ENCODE data around the gene EXOC7.
A peak's percentile ranks its signal among the peaks of the same experiment; 100 is the strongest.
"Not testable (repeated sequence)": the region's sequence is repeated elsewhere in the genome, so short reads cannot be mapped to it uniquely, and the experiment has no call there.

Gene EXOC7

GRCh38 chr17:76079956-76080767 lies 23.4 kb downstream of the EXOC7 start:
- Mint-ChIP-seq H3K4me3 (no peak overlapping the region), H3K36me3 (ENCODE audit: low read depth) (peaks cover 30% of the 10 kb centered on the region), H3K9me3 (no peaks in the 10 kb centered on the region), H3K27me3 (peaks cover 66% of the 10 kb centered on the region), H3K4me1 (ENCODE audit: low read depth) (peaks cover 34% of the 10 kb centered on the region), H3K27ac (no peak overlapping the region)
- intact Hi-C loops (cut with micrococcal nuclease): no loop called here

GRCh38 chr17:76079535-76079955 lies 24.0 kb downstream of the EXOC7 start:
- no peaks in the 10 kb centered on the region for H3K9me3 Mint-ChIP-seq
- no peak overlapping the region for H3K27ac Mint-ChIP-seq

GRCh38 chr17:76078860-76079534 lies 24.6 kb downstream of the EXOC7 start, which contains the start of gene ZACN:
Gene ZACN, plus strand, starts transcription at chr17:76079182. Its CDS starts 83 bp downstream, at chr17:76079265.
- Mint-ChIP-seq H3K36me3 (ENCODE audit: low read depth) (peaks cover 19% of the 10 kb centered on the region), H3K4me3 (no peak within 1 kb of the TSS), H3K27me3 (peaks cover 78% of the 10 kb centered on the region), H3K9me3 (no peaks in the 10 kb centered on the region), H3K4me1 (ENCODE audit: low read depth) (peaks cover 43% of the 10 kb centered on the region), H3K27ac (no peak within 1 kb of the TSS)
- intact Hi-C loops (cut with micrococcal nuclease): no loop called here

More at GRCh38 chr17:76079535-76079955, 24.0 kb downstream of the EXOC7 start:
- Mint-ChIP-seq H3K27me3 (peaks cover 72% of the 10 kb centered on the region), H3K36me3 (ENCODE audit: low read depth) (peaks cover 24% of the 10 kb centered on the region), H3K4me3 (no peak overlapping the region), H3K4me1 (ENCODE audit: low read depth) (peaks cover 40% of the 10 kb centered on the region)
- intact Hi-C loops (cut with micrococcal nuclease): no loop called here

GRCh38 chr17:76078370-76078769 lies 25.2 kb downstream of the EXOC7 start:
- H3K27ac Mint-ChIP-seq; H3K4me3 Mint-ChIP-seq; intact Hi-C loops (cut with micrococcal nuclease); H3K9me3 Mint-ChIP-seq: not testable (repeated sequence)
- peaks cover 13% of the 10 kb centered on the region for H3K36me3 Mint-ChIP-seq (ENCODE audit: low read depth)
- H3K27me3 Mint-ChIP-seq: peaks cover 84% of the 10 kb centered on the region
- H3K4me1 Mint-ChIP-seq (ENCODE audit: low read depth): peaks cover 43% of the 10 kb centered on the region

- Mint-ChIP-seq H3K36me3 (ENCODE audit: low read depth) (peaks cover 6% of the 10 kb centered on the region), H3K4me3 (no peak overlapping the region), H3K9me3 (no peaks in the 10 kb centered on the region), H3K27ac (no peak overlapping the region), H3K27me3 (peaks cover 85% of the 10 kb centered on the region), H3K4me1 (ENCODE audit: low read depth) (peaks cover 43% of the 10 kb centered on the region)
- intact Hi-C loops (cut with micrococcal nuclease): no loop called here
Measured at GRCh38 chr17:76077584-76078110, 25.9 kb downstream of the EXOC7 start.

- intact Hi-C loops (cut with micrococcal nuclease): no loop called here
- no peaks in the 10 kb centered on the region for H3K9me3 Mint-ChIP-seq
- peak overlapping the region; percentile 57 for H3K4me3 Mint-ChIP-seq
- peaks cover 85% of the 10 kb centered on the region for H3K27me3 Mint-ChIP-seq
- peaks cover 7% of the 10 kb centered on the region for H3K36me3 Mint-ChIP-seq (ENCODE audit: low read depth)
- H3K4me1 Mint-ChIP-seq (ENCODE audit: low read depth): peaks cover 43% of the 10 kb centered on the region
- H3K27ac Mint-ChIP-seq: no peak overlapping the region
Measured at GRCh38 chr17:76076765-76077583, 26.6 kb downstream of the EXOC7 start.

GRCh38 chr17:76076146-76076764 lies 27.3 kb downstream of the EXOC7 start:
- H3K27me3 Mint-ChIP-seq: peaks cover 79% of the 10 kb centered on the region
- H3K27ac Mint-ChIP-seq: no peak overlapping the region
- intact Hi-C loops (cut with micrococcal nuclease): no loop called here
- no peak overlapping the region for H3K4me3 Mint-ChIP-seq
- peaks cover 43% of the 10 kb centered on the region for H3K4me1 Mint-ChIP-seq (ENCODE audit: low read depth)
- H3K36me3 Mint-ChIP-seq (ENCODE audit: low read depth): peaks cover 11% of the 10 kb centered on the region
- H3K9me3 Mint-ChIP-seq: no peaks in the 10 kb centered on the region

GRCh38 chr17:76075364-76076145 lies 28.0 kb downstream of the EXOC7 start:
- H3K27ac Mint-ChIP-seq: no peak overlapping the region
- peaks cover 11% of the 10 kb centered on the region for H3K36me3 Mint-ChIP-seq (ENCODE audit: low read depth)
- peaks cover 73% of the 10 kb centered on the region for H3K27me3 Mint-ChIP-seq
- intact Hi-C loops (cut with micrococcal nuclease): no loop called here
- H3K9me3 Mint-ChIP-seq: no peaks in the 10 kb centered on the region
- H3K4me1 Mint-ChIP-seq (ENCODE audit: low read depth): peaks cover 48% of the 10 kb centered on the region
- peak overlapping the region; percentile 65 for H3K4me3 Mint-ChIP-seq

GRCh38 chr17:76074390-76075363 lies 28.9 kb downstream of the EXOC7 start, which contains the start of gene GALR2:
Gene GALR2, plus strand, starts transcription at chr17:76074781. Its CDS starts 103 bp downstream, at chr17:76074884.
- intact Hi-C loops (cut with micrococcal nuclease): no loop called here
- H3K27me3 Mint-ChIP-seq: peaks cover 64% of the 10 kb centered on the region
- H3K27ac Mint-ChIP-seq: no peak within 1 kb of the TSS
- no peaks in the 10 kb centered on the region for H3K9me3 Mint-ChIP-seq
- H3K4me3 Mint-ChIP-seq: peak within 1 kb of the TSS; percentile 65
- peaks cover 17% of the 10 kb centered on the region for H3K36me3 Mint-ChIP-seq (ENCODE audit: low read depth)
- peaks cover 55% of the 10 kb centered on the region for H3K4me1 Mint-ChIP-seq (ENCODE audit: low read depth)

GRCh38 chr17:76072148-76072858 lies 31.3 kb downstream of the EXOC7 start, which contains the start of gene SRP68:
Gene SRP68, minus strand, starts transcription at chr17:76072517. Its CDS starts 26 bp downstream, at chr17:76072491.
- H3K4me1 Mint-ChIP-seq (ENCODE audit: low read depth): peaks cover 42% of the 10 kb centered on the region
- intact Hi-C loops (cut with micrococcal nuclease): no loop called here
- no peaks in the 10 kb centered on the region for H3K9me3 Mint-ChIP-seq
- peaks cover 40% of the 10 kb centered on the region for H3K27me3 Mint-ChIP-seq
- H3K36me3 Mint-ChIP-seq (ENCODE audit: low read depth): peaks cover 34% of the 10 kb centered on the region
- H3K4me3 Mint-ChIP-seq: peak within 1 kb of the TSS; percentile 92
- peak within 1 kb of the TSS; percentile 88 for H3K27ac Mint-ChIP-seq

- peaks cover 33% of the 10 kb centered on the region for H3K27me3 Mint-ChIP-seq
- peak overlapping the region; percentile 88 for H3K27ac Mint-ChIP-seq
- intact Hi-C loops (cut with micrococcal nuclease): no loop called here
- H3K36me3 Mint-ChIP-seq (ENCODE audit: low read depth): peaks cover 41% of the 10 kb centered on the region
- H3K9me3 Mint-ChIP-seq: no peaks in the 10 kb centered on the region
- H3K4me3 Mint-ChIP-seq: peak overlapping the region; percentile 92
- H3K4me1 Mint-ChIP-seq (ENCODE audit: low read depth): peaks cover 36% of the 10 kb centered on the region
Measured at GRCh38 chr17:76071531-76072147, 31.9 kb downstream of the EXOC7 start.
